ENCODE measurements around the gene TSPAN15.

The TSPAN15 gene

DNA sequence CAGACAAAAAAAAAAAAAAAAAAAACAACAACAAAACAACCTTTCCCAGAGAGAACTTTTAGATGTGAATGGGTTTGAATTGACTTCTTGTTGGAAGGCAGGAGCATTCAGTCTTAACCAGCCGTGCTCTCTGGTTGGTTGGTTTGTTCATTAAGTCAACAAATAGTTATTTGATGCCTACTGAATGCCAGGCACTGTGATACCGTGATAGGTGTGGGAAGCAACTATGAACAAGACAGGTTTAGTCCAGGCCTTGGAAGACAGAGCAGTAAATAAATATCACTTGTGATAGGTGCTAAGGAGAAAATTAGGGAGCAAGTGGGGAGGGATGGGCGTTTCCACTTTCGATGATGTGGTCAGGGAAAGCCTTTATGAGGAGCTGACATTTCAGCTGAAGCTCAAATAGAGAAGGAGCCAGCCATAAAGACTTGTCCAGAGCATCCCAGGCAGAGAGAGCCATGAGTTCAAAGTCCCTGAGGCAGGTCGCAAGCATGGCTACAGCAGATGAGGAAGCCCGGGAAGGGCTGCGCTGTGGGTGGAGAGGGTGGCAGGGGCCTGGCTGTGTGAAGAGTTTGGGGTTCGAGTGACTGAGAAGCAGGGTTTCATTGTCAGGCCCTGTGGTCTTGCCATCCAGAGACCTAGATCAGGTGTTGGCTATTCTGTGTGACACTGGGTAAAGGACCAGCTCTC lies 8.0 kb downstream of the TSPAN15 start:
- H3K4me3 ChIP-seq (ENCODE audit: control insufficient read depth in 1 of 7, extremely low read depth in 1 of 7, insufficient read depth in 4 of 7, low read depth in 2 of 7, low read length in 6 of 7): no peak overlapping the region
- ChIA-PET CTCF (interaction anchor here (1.9 to 2.0 kb wide), 2 partner anchors 9 to 11 kb away, joined by 4 to 5 read pairs; no protein-coding TSS in a partner anchor), POLR2A (no interaction called here)
- H3K4me1 ChIP-seq (ENCODE audit: control extremely low read depth in 1 of 4, control insufficient read depth in 4 of 4, insufficient read depth in 4 of 4, low read length in 3 of 4): peaks cover 0 to 27% (median 0%) of the 10 kb centered on the region in 4 experiments
- no peaks in the 10 kb centered on the region for H3K27me3 ChIP-seq (replicated peaks in 2 of 5; ENCODE audit: control insufficient read depth in 4 of 5, insufficient read depth in 5 of 5, low read length in 4 of 5)
- no peaks in the 10 kb centered on the region for H3K9me3 ChIP-seq (ENCODE audit: control extremely low read depth in 1 of 5, control insufficient read depth in 4 of 5, insufficient read depth in 2 of 5, low read depth in 1 of 5, low read length in 4 of 5)
- no peak for DNase-seq
- H3K36me3 ChIP-seq (ENCODE audit: control insufficient read depth in 4 of 4, insufficient read depth in 4 of 4, low read length in 3 of 4): no peaks in the 10 kb centered on the region
- H3K27ac ChIP-seq (ENCODE audit: insufficient read depth in 1 of 2, low read depth in 1 of 2, low read length in 2 of 2, poor library complexity in 1 of 2, severe bottlenecking in 2 of 2): no peak overlapping the region
- WGBS (ENCODE audit: insufficient coverage): 88% methylated on average over 8 of the region's 8 CpGs

DNA sequence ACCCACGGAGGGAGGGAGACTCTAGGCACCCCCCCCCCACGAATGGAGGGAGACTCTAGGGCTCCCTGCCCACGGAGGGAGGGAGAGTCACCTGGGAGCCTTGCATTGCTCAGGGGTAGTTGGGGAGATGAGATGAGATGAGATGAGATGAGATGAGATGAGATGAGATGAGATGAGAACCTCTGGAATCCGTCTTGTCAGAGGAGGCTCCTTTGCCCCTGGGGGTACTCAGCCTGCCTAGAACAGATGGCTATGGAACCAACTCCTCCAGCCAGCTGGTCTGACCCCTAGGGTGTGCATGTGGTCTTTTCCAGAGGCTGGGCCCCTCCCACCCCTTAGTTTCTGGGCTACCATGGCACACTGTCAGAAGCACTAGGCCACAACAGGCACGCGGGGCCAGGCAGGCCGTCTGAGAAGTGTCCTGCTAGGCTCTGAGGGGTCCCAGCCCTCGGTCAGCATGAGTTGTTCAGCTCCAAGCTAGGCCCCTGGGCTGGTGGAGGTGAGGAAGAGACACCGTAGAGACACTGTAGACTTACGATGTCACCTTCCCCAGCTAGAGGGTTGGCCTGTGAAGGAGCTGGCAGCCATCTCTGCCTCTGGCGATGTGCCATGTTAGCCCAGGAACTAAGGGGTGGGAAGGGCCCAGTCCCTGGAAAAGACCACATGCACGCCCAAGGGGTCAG lies 8.8 kb downstream of the TSPAN15 start:
- Histone ChIP-seq H3K27ac (ENCODE audit: insufficient read depth in 1 of 2, low read depth in 1 of 2, low read length in 2 of 2, poor library complexity in 1 of 2, severe bottlenecking in 2 of 2) (no peak overlapping the region), H3K4me1 (ENCODE audit: control extremely low read depth in 1 of 4, control insufficient read depth in 4 of 4, insufficient read depth in 4 of 4, low read length in 3 of 4) (peaks cover 0 to 35% (median 2%) of the 10 kb centered on the region in 4 experiments), H3K36me3 (ENCODE audit: control insufficient read depth in 4 of 4, insufficient read depth in 4 of 4, low read length in 3 of 4) (no peaks in the 10 kb centered on the region), H3K9me3 (ENCODE audit: control extremely low read depth in 1 of 5, control insufficient read depth in 4 of 5, insufficient read depth in 2 of 5, low read depth in 1 of 5, low read length in 4 of 5) (no peaks in the 10 kb centered on the region), H3K27me3 (replicated peaks in 2 of 5; ENCODE audit: control insufficient read depth in 4 of 5, insufficient read depth in 5 of 5, low read length in 4 of 5) (no peaks in the 10 kb centered on the region), H3K4me3 (ENCODE audit: control insufficient read depth in 1 of 7, extremely low read depth in 1 of 7, insufficient read depth in 4 of 7, low read depth in 2 of 7, low read length in 6 of 7) (no peak overlapping the region)
- ChIA-PET CTCF (interaction anchor here (1.0 to 2.0 kb wide), 3 partner anchors 10 to 52 kb away, joined by 3 to 5 read pairs (median 4); no protein-coding TSS in a partner anchor), POLR2A (no interaction called here)
- WGBS (ENCODE audit: insufficient coverage): 96% methylated on average over 11 of the region's 12 CpGs
- DNase-seq: no peak

DNA sequence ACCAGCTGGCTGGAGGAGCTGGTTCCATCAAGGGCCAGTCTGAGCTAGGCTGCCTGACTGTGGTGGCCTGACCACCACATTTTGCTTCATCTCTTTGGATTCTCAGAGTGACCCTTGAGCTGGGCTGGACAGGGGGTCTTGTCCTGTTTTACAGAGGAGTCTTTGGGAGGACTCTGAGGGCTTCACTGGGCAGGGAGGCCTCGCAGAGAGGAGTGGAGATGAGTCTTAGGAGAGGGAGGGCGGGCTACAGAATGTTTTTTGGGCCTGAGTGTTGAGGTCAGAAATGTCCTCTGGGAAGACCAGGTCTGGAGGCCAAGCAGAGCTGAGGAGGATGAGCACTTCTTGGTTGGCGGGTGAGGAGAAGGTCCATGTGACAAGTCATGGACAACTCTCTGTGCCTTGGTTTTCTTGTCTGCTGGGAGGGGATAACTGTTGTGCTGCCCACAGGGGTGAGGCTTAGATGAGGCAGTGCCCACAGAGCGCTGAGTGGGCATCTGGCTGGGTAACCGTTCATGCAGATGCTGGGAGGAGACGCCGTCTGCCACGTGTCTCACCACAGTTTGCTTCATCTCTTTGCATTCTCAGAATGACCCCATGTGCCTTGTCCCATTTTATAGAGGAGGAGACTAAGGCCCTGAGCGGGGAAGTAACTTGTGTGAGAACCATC lies 9.4 kb downstream of the TSPAN15 start:
- Histone ChIP-seq H3K9me3 (ENCODE audit: control extremely low read depth in 1 of 5, control insufficient read depth in 4 of 5, insufficient read depth in 2 of 5, low read depth in 1 of 5, low read length in 4 of 5) (no peaks in the 10 kb centered on the region), H3K27ac (ENCODE audit: insufficient read depth in 1 of 2, low read depth in 1 of 2, low read length in 2 of 2, poor library complexity in 1 of 2, severe bottlenecking in 2 of 2) (no peak overlapping the region), H3K36me3 (ENCODE audit: control insufficient read depth in 4 of 4, insufficient read depth in 4 of 4, low read length in 3 of 4) (no peaks in the 10 kb centered on the region), H3K4me3 (ENCODE audit: control insufficient read depth in 1 of 7, extremely low read depth in 1 of 7, insufficient read depth in 4 of 7, low read depth in 2 of 7, low read length in 6 of 7) (no peak overlapping the region), H3K27me3 (replicated peaks in 2 of 5; ENCODE audit: control insufficient read depth in 4 of 5, insufficient read depth in 5 of 5, low read length in 4 of 5) (no peaks in the 10 kb centered on the region), H3K4me1 (ENCODE audit: control extremely low read depth in 1 of 4, control insufficient read depth in 4 of 4, insufficient read depth in 4 of 4, low read length in 3 of 4) (peaks cover 0 to 40% (median 7%) of the 10 kb centered on the region in 4 experiments)
- WGBS (ENCODE audit: insufficient coverage): 96% methylated on average over 6 of the region's 9 CpGs
- ChIA-PET POLR2A (no interaction called here), CTCF (interaction anchor here (1.0 to 2.0 kb wide), 3 partner anchors 11 to 53 kb away, joined by 3 to 5 read pairs (median 4); no protein-coding TSS in a partner anchor)
- no peak for DNase-seq

- ChIA-PET CTCF (no interaction called here), POLR2A (no interaction called here)
- Histone ChIP-seq H3K4me3 (ENCODE audit: control insufficient read depth in 1 of 7, extremely low read depth in 1 of 7, insufficient read depth in 4 of 7, low read depth in 2 of 7, low read length in 6 of 7) (no peak overlapping the region), H3K27ac (ENCODE audit: insufficient read depth in 1 of 2, low read depth in 1 of 2, low read length in 2 of 2, poor library complexity in 1 of 2, severe bottlenecking in 2 of 2) (no peak overlapping the region), H3K4me1 (ENCODE audit: control extremely low read depth in 1 of 4, control insufficient read depth in 4 of 4, insufficient read depth in 4 of 4, low read length in 3 of 4) (peaks cover 0 to 47% (median 8%) of the 10 kb centered on the region in 4 experiments), H3K9me3 (ENCODE audit: control extremely low read depth in 1 of 5, control insufficient read depth in 4 of 5, insufficient read depth in 2 of 5, low read depth in 1 of 5, low read length in 4 of 5) (no peaks in the 10 kb centered on the region), H3K36me3 (ENCODE audit: control insufficient read depth in 4 of 4, insufficient read depth in 4 of 4, low read length in 3 of 4) (no peaks in the 10 kb centered on the region), H3K27me3 (replicated peaks in 2 of 5; ENCODE audit: control insufficient read depth in 4 of 5, insufficient read depth in 5 of 5, low read length in 4 of 5) (no peaks in the 10 kb centered on the region)
- DNase-seq: no peak
- 90% methylated on average over 2 of the region's 5 CpGs for WGBS (ENCODE audit: insufficient coverage)
Measured at GRCh38 chr10:69461243-69462025, 10.2 kb downstream of the TSPAN15 start.

GRCh38 chr10:69463886-69464285 lies 12.6 kb downstream of the TSPAN15 start:
- no peaks in the 10 kb centered on the region for H3K36me3 ChIP-seq (ENCODE audit: control insufficient read depth in 4 of 4, insufficient read depth in 4 of 4, low read length in 3 of 4)
- CTCF ChIA-PET: interaction anchor here (1.0 kb wide), 1 partner anchor 173 kb away, joined by 3 read pairs; no protein-coding TSS in a partner anchor
- POLR2A ChIA-PET: no interaction called here
- no peaks in the 10 kb centered on the region for H3K27me3 ChIP-seq (replicated peaks in 2 of 5; ENCODE audit: control insufficient read depth in 4 of 5, insufficient read depth in 5 of 5, low read length in 4 of 5)
- H3K9me3 ChIP-seq (ENCODE audit: control extremely low read depth in 1 of 5, control insufficient read depth in 4 of 5, insufficient read depth in 2 of 5, low read depth in 1 of 5, low read length in 4 of 5): no peaks in the 10 kb centered on the region
- no peak overlapping the region for H3K4me3 ChIP-seq (ENCODE audit: control insufficient read depth in 1 of 7, extremely low read depth in 1 of 7, insufficient read depth in 4 of 7, low read depth in 2 of 7, low read length in 6 of 7)
- peaks cover 0 to 65% (median 9%) of the 10 kb centered on the region in 4 experiments for H3K4me1 ChIP-seq (ENCODE audit: control extremely low read depth in 1 of 4, control insufficient read depth in 4 of 4, insufficient read depth in 4 of 4, low read length in 3 of 4)
- H3K27ac ChIP-seq (ENCODE audit: insufficient read depth in 1 of 2, low read depth in 1 of 2, low read length in 2 of 2, poor library complexity in 1 of 2, severe bottlenecking in 2 of 2): no peak overlapping the region
- WGBS (ENCODE audit: insufficient coverage): 93% methylated on average over 6 of the region's 6 CpGs
- DNase-seq: no peak

DNA sequence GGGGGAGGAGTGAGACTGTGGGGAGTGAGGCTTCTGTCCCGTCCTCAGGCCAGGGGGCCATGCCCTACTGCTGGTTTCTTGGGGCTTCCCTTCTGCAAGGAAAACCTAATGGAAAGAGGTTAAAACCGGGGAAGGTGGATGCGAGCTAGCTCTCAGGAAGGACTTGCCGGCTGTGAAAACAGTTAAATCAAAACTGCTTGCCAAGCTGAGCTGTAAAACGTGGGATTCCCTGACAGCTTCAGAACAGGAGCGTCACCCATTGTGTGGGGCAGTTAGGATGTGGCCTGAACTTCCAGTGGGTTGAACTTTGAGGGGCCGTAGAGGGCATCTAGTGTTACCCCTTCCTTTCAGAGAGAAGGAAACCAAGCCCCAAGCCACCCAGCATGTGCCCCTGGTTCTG lies 13.1 kb downstream of the TSPAN15 start:
- WGBS (ENCODE audit: insufficient coverage): 96% methylated on average over 7 of the region's 7 CpGs
- ChIA-PET CTCF (interaction anchor here (1.0 kb wide), 1 partner anchor 172 kb away, joined by 3 read pairs; no protein-coding TSS in a partner anchor), POLR2A (no interaction called here)
- no peak overlapping the region for H3K27ac ChIP-seq (ENCODE audit: insufficient read depth in 1 of 2, low read depth in 1 of 2, low read length in 2 of 2, poor library complexity in 1 of 2, severe bottlenecking in 2 of 2)
- peaks cover 0 to 69% (median 9%) of the 10 kb centered on the region in 4 experiments for H3K4me1 ChIP-seq (ENCODE audit: control extremely low read depth in 1 of 4, control insufficient read depth in 4 of 4, insufficient read depth in 4 of 4, low read length in 3 of 4)
- no peak overlapping the region for H3K4me3 ChIP-seq (ENCODE audit: control insufficient read depth in 1 of 7, extremely low read depth in 1 of 7, insufficient read depth in 4 of 7, low read depth in 2 of 7, low read length in 6 of 7)
- DNase-seq: no peak
- H3K27me3 ChIP-seq (replicated peaks in 2 of 5; ENCODE audit: control insufficient read depth in 4 of 5, insufficient read depth in 5 of 5, low read length in 4 of 5): no peaks in the 10 kb centered on the region
- H3K36me3 ChIP-seq (ENCODE audit: control insufficient read depth in 4 of 4, insufficient read depth in 4 of 4, low read length in 3 of 4): no peaks in the 10 kb centered on the region
- no peaks in the 10 kb centered on the region for H3K9me3 ChIP-seq (ENCODE audit: control extremely low read depth in 1 of 5, control insufficient read depth in 4 of 5, insufficient read depth in 2 of 5, low read depth in 1 of 5, low read length in 4 of 5)

Measured in common myeloid progenitor, CD34-positive (primary cell).